ENCODE measurements around the gene GNAI3. TPM values are rescaled to one million over a fixed set of nuclear protein-coding genes. Genes with fewer than 3 reads are reported as not detected.

The GNAI3 gene
- total and polyA plus RNA-seq, 11 donors = 1.5 to 5.4 (median 2.5) TPM

DNA sequence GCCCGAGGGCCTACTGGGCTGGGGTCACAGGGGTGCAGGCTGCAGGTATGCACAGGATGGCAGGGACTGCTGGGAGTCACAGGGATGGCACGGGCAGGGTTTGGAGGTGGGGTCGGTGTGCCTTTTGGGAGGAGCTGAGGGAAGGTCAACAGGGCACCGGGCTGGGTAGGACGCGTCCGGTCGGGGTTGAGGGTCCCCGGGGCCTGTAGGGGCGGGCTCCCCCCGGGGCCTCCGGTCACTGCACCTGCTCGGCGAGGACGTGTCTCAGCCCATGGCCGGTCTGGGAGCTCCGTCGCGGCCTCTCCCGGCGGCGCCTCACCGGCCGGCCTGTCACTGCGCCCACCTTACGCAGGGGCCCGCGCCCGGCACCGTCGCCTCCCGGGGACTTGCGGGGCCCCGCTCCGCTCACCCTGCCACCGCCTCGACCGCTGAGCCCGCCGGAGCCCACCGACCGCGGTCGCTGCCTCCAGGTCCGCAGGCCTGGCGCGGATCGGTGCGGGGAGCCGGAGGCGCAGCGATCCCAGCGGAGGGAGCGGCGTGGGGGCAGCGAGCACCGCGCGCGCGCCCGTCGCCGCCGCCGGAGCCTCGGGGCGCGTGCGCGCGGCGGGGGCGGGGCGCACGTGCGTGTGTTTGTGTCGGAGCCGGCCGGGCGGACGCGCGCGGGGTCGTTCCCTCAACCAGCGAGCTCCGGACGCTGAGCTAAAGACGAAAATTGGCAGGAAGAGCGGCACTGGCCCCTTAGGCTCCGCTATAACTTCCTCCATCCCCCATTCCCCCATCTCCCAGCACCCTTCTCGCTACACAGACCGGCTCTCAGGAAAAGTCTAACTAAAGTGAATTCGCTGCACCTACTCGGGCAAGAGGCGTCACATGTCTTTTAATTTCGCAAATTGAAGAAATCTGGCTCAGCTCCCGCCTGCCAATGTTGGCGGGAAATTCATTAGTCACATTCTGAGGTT, 39.0 kb upstream of the GNAI3 start, which contains the start of gene AMIGO1:
AMIGO1 (minus strand) TSS at position 552 of the 959 bp plus-strand sequence. CDS start 815 bp downstream, outside the sequence.
- 0 to 4% (median 1%) methylated on average over 13 to 100 of the region's 100 CpGs for WGBS, 4 donors
- Histone ChIP-seq H3K9me3 (no peaks in the 10 kb centered on the region), H3K36me3 (peaks cover 0 to 6% (median 0%) of the 10 kb centered on the region in 9 donors), H3K4me1 (peaks cover 0 to 17% (median 7%) of the 10 kb centered on the region in 12 donors), H3K4me3 (peak within 1 kb of the TSS; percentile 55 to 90 (median 70)), H3K27me3 (no peaks in the 10 kb centered on the region), H3K27ac (peak within 1 kb of the TSS in 11 of 12 donors; percentile 40 to 76 (median 56))
- ATAC-seq = peak; percentile 27 to 89 (median 80)
- DNase-seq = peak in 4 of 5 donors; percentile 59 to 77 (median 67)
- no peak for TF ChIP-seq POLR2A (IDR thresholded peaks at IDR 0.05)
- TF ChIP-seq, protein P1, sequence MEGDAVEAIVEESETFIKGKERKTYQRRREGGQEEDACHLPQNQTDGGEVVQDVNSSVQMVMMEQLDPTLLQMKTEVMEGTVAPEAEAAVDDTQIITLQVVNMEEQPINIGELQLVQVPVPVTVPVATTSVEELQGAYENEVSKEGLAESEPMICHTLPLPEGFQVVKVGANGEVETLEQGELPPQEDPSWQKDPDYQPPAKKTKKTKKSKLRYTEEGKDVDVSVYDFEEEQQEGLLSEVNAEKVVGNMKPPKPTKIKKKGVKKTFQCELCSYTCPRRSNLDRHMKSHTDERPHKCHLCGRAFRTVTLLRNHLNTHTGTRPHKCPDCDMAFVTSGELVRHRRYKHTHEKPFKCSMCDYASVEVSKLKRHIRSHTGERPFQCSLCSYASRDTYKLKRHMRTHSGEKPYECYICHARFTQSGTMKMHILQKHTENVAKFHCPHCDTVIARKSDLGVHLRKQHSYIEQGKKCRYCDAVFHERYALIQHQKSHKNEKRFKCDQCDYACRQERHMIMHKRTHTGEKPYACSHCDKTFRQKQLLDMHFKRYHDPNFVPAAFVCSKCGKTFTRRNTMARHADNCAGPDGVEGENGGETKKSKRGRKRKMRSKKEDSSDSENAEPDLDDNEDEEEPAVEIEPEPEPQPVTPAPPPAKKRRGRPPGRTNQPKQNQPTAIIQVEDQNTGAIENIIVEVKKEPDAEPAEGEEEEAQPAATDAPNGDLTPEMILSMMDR (IDR thresholded peaks at IDR 0.05) = no peak
- intact Hi-C loops (cut with DNase I) = no loop called here

DNA sequence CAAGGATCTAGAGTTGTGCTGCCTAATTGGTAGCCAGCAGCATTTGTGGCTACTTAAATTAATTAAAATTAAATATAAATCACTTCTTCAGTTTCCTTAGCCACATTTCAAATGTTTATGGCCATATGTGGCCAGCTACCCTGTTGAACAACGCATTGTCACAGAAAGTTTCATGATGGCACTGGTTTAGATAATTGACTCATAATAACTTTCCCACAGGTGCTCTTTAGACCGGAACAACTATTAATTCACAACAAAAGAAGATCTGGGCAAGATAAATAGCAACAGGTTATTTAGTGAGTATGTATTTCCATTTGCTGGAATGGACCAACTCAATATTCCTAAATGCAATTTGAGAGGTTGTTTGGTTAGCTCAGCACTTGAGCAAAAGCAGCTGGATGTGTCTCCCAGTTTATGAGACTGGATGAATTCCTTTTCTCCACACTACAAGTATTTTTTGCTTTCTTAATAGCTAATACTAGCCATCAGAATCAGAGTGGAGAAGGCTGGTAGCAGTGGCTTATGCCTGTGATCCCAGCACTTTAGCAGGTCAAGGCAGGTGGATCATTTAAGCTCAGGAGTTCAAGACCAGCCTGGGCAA, 35.2 kb upstream of the GNAI3 start:
- Histone ChIP-seq H3K4me3 (no peak overlapping the region), H3K9me3 (no peaks in the 10 kb centered on the region), H3K27me3 (no peaks in the 10 kb centered on the region), H3K36me3 (no peaks in the 10 kb centered on the region), H3K4me1 (peaks cover 0 to 17% (median 7%) of the 10 kb centered on the region in 12 donors), H3K27ac (no peak overlapping the region)
- DNase-seq = no peak
- no peak for ATAC-seq
- 84 to 93% (median 90%) methylated on average over 2 of the region's 2 CpGs for WGBS, 4 donors
- TF ChIP-seq, protein P1 (IDR thresholded peaks at IDR 0.05) = no peak
- no peak for TF ChIP-seq POLR2A (IDR thresholded peaks at IDR 0.05)
- intact Hi-C loops (cut with DNase I) = no loop called here

DNA sequence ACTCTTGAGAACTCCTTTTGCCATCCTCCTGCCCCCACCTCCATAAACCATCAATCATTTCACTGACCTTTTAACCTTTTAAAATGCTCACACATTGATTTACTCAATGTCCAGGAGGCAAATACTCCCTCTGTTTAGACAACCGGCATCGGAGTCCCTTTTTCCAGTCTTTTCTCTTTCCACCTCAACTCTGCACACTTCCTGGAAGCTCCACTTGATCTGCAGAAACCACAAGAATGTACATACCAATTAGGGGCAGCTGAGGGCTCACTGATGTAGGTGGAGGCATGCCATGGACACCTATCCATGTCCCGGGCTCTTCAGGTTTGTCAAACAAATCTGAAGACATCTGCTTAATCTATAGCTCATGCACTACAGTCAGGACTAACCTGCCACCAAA, 33.6 kb upstream of the GNAI3 start:
- H3K4me1 ChIP-seq = peaks cover 0 to 9% (median 4%) of the 10 kb centered on the region in 12 donors
- H3K27ac ChIP-seq = no peak overlapping the region
- intact Hi-C loops (cut with DNase I) = no loop called here
- DNase-seq (no peak), ATAC-seq (no peak)
- H3K27me3 ChIP-seq = no peaks in the 10 kb centered on the region
- H3K9me3 ChIP-seq = no peaks in the 10 kb centered on the region
- no peaks in the 10 kb centered on the region for H3K36me3 ChIP-seq
- TF ChIP-seq, protein P1 (IDR thresholded peaks at IDR 0.05) = no peak
- TF ChIP-seq POLR2A (IDR thresholded peaks at IDR 0.05) = no peak
- no peak overlapping the region for H3K4me3 ChIP-seq
- 80 to 90% (median 86%) methylated on average over 3 of the region's 3 CpGs for WGBS, 4 donors

DNA sequence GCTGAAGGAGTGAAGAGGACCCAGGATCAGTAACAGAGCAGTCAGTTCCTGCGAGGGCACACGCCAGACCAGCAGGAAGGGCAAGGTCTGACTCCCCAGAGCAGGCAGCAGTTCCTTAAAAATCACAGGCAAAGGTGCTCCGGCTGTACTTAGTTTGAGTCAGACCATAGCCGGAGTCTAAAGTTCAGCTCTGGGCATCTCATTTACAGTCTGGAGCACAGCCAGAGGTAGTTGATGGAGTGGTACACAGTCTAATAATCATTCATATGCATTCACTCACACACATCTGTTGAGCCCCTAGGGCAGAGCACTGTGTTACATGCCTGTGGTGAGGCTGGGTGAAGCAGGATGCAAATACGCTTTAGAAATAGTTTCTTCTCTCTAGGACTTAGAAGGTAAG, 31.5 kb upstream of the GNAI3 start:
- ATAC-seq = no peak
- Histone ChIP-seq H3K36me3 (no peaks in the 10 kb centered on the region), H3K27me3 (no peaks in the 10 kb centered on the region), H3K4me3 (no peak overlapping the region), H3K9me3 (no peaks in the 10 kb centered on the region), H3K27ac (no peak overlapping the region), H3K4me1 (peaks cover 0 to 3% (median 0%) of the 10 kb centered on the region in 12 donors)
- WGBS, 4 donors = 85 to 88% (median 86%) methylated on average over 5 of the region's 5 CpGs
- DNase-seq = no peak
- TF ChIP-seq, protein P1 (IDR thresholded peaks at IDR 0.05) = no peak
- no peak for TF ChIP-seq POLR2A (IDR thresholded peaks at IDR 0.05)
- intact Hi-C loops (cut with DNase I) = no loop called here

All from heart left ventricle (tissue), 16 donors.